GM18873 (cell line): ENCODE results near the gene DHX57.
"Not testable (repeated sequence)": the region's sequence is repeated elsewhere in the genome, so short reads cannot be mapped to it uniquely, and the experiment has no call there.

Experiments used
- ATAC-seq: cut with Tn5 transposase; IDR thresholded peaks from one replicate; pipeline ENCODE4 v1.9.1; 2021; ENCODE audit warnings: mild to moderate bottlenecking, moderate library complexity, moderate number of reproducible peaks; ENCODE audit not compliant: unreplicated experiment, low FRiP score

DHX57 gene

DNA sequence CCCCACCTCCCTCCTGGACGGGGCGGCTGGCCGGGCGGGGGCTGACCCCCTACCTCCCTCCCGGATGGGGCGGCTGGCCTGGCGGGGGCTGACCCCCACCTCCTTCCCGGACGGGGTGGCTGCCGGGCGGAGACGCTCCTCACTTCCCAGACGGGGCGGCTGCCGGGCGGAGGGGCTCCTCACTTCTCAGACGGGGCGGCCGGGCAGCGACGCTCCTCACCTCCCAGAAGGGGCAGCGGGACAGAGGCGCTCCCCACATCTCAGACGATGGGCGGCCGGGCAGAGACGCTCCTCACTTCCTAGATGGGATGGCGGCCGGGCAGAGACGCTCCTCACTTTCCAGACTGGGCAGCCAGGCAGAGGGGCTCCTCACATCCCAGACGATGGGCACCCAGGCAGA lies 119.8 kb downstream of the DHX57 start:
- not testable (repeated sequence) for ATAC-seq

DNA sequence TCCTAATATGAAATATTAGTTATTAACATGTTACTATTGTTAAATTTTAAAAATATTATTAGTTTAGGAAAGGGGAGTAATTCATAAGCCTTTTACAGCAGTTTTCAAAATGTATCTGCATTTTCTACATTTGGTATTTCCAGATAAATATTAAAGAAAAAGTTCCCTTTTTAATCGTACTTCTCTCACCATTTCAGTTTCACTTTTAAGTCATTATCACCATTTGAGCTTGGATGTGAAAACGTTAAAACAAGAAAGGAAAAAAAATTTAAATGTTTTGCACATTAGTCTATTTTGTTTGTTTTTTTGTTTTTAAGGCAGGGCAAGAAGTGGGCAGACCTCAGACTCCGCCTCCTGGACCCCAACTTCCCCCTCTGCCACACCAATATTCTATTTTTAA lies 121.2 kb downstream of the DHX57 start:
- ATAC-seq, result no peak

DNA sequence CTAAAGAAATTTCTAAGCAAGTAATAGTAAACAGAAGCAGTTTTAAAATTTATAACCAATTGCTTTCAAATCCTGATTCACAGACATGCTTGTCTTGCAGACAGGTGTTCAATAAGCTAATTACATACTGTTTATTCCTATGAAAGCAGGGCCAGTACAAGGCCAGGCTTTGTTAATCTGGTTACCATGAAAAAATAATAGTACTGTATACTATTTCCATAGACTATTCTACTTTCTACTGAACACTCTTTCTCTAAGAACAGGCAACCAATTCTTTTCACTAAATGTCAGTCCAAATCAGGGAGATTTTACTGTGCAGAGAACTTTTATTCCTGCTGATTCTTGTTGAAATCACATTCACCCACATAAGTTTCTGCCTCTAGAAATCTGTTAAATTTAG lies 121.7 kb downstream of the DHX57 start:
- no peak for ATAC-seq

DNA sequence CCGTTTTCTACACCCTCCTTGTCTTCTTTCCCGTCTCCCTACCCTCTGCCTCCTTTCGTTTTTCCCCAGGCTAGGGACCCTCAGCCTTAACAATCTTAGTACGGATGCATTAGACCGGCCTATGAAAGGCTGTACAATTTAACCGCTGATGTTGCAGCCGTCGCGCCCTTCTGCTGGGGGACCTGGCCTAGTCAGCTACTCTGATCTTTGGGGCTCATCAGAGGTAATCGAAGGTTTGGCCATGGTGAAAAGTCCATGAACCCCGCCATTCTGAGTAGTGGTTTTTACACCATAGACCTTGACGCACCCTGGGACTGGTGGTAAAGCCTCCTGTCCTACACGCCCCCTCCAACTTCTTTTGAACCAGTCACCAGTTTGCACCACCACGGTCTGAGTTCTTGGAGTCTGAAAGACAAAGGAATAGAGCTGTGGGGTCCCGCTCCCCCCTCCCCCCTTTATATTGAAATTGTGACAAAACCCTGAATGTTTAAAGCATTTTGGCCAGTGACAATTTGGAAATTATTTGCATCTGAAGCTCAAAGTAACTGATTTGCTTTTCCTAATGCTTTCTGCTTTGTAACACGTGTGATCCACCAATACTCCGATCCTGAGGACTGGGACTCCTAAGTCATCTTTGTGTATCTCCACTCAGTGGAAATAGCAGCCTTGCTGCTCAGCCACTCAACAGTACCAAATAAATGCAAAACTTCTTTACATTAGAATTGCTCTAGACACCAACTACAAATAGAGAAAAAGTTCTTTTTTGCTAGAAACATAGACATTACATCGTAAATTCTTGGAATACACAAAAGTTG lies 123.9 kb downstream of the DHX57 start:
- ATAC-seq, result peak; percentile 8

DNA sequence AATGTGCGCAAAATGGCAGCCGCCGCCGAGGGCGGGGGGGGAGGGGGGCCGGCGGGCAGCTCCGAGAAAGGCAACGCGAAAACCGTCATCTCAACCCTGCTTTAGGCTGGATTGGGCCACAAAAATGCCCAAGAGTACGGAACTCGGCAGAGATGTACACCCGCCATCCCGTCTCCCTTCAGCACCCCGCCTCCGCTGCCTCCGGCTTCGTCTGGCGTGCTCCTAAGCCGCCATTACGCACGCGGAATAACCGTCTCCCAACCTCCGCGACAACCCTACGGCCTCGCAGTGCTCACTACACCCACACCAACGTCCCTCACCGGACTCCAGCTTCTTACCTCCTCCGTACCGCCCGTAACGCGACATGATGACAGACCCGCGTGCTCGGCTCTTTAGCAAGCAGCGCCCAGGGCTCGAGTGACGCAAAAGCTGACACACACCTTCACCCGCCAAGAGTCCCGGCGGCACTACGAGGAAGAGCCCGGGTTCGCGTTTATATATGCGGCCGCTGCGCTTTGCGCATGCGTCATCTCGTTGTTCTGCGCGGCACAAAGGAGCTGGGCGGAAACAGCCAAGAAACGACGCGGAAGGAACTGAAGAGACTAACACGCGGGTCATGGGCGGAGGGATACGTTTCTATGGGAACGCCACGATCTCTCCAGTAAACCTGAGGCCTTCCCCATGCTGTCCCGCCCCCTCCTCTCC lies 124.7 kb downstream of the DHX57 start, which contains the start of gene SRSF7:
Gene SRSF7 (minus strand): TSS at position 471 of the 705 bp plus-strand sequence. CDS start 105 bp downstream, at position 366.
- peak; percentile 73 for ATAC-seq

DNA sequence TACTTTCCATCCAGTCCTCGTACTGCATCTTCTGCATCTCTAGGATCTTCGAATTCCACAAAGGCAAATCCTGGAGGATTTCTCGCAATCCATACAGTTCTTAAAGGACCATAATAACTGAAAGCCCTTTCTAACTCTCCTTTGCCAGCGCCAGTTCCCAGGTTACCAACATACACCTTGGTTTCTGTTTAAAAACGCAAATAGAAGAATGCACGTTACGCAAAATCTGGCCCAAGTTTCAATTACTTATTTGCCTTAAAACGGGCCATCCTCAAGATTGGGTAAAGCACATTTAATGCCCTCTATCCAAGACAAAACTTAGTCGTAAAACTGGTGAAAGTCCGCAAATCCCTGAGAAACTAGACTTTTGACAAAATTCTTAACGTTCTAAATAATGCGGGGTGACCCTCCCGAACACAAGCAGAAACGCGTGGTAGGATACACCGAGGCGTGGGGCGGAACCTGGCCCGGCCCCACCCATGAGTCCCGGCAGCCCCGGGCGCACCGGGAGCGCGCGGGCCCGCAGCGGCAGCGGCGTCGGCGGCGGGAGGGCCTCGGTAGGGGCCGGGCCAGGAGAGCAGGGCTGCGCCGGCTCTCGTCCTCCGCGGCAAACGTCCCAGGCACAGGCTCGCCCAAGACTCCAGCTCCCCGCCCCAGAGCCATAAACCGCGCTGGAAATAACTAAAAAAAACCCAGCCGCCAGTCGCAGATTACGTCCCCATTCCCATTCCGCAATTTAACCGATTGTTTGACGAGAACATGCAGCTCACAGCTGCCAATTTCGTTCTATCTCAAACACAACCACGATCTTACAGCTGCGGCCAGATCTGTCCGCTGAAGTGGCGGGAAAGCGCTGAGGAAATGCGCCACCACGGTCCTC lies 125.5 kb downstream of the DHX57 start:
- ATAC-seq, result peak; percentile 2

DNA sequence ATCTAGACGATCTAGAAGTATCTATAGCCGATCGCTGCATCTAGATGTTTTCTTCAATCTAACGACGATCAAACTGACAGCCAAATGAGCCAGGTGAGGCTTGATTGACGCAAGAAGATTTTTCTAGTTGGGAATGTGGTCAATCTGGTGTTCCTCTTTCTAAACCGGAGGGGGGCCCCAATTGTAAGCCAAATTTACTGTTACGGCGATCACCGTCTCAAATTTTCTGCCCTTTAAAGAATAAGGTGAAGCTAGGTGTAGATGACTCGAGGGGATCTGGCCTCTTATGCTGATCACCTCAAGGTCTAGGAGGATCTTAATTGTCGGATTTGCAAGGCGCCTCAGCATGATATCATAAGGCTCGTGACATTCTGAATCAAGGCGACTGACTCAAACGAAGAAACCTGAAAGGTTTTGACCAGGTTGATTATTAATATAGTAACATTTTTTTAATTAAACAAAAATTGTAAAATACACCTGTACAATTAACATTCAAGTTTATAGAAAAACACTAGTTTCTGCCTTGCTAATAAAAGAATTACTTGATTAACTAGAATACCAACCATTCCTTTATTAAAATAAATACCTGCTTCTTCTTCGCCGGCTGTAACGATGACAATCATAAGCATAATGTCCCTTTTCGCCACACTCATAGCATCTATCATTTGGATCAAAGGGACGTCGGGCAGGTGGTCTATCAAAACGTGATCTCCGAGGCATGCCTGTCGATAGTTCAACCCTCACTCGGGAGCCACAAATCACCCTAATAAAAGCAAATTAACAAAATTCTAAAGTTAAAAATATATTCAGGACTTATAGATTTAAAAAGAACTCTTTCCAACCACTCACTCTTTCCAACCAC lies 126.6 kb downstream of the DHX57 start:
- no peak for ATAC-seq

DNA sequence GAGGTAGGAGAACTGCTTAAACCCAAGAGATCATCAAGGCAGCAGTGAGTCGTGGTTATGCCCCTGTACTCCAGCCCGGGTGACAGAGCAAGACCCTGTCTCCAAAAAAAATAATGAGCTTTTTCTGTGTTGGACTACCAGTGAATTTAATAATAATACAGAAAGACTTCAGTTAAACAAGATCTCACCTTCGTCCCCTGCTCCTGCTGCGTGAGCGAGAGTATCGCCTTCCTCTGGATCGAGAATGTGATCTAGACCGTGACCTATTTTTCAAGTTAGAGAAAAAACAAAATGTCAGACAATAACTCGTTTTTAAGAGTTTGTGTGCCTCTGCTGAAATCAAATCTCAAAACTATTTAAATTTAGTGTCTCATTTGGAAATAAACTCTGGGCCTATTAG lies 127.3 kb downstream of the DHX57 start:
- no peak for ATAC-seq

DNA sequence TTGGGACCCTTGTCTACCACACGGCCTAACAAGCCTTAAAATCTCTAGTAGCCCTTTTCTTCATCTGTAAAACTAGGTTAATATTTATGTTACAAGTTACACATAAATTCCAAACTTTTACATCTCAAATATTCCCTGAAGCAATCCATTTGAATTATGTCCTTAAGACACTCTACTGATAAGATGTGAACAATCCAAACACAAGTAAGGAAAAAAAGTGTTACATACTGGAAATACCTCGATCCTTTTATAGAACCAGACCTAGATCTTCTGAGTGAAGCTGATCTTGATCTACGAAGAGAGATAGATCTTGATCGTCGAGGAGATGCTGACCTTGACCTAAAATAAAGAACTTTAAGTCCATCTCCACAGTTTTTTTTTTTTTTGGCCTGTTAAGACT lies 127.9 kb downstream of the DHX57 start:
- no peak for ATAC-seq
